OCI-LY1 (cell line): ENCODE data around the gene EPB41L2.

Experiments
- H2AFZ ChIP-seq: fragments of 200-600 bp; sonication (generic), shearing (Covaris generic); 2 replicates; pipeline ENCODE4 v1.6.0; 2014; ENCODE audit warnings: antibody characterized with exemption, mild to moderate bottlenecking, low read length
- H3F3A ChIP-seq: fragments of 200-600 bp; sonication (generic), shearing (Covaris generic); 2 replicates; pipeline ENCODE4 v1.6.0; 2014; ENCODE audit warnings: mild to moderate bottlenecking, antibody characterized with exemption, low read length, moderate library complexity; ENCODE audit not compliant: insufficient read depth
- H3K27ac ChIP-seq: fragments of 200-600 bp; sonication (generic); 2 replicates; pipeline ENCODE4 v1.5.1; 2014; ENCODE audit warnings: low read length, mixed run types, mild to moderate bottlenecking, low read depth; ENCODE audit not compliant: poor library complexity, severe bottlenecking
- H3K27me3 ChIP-seq: fragments of 200-600 bp; sonication (generic); 2 replicates; pipeline ENCODE4 v1.6.0; 2014; ENCODE audit warnings: antibody characterized with exemption, mild to moderate bottlenecking, low read length, moderate library complexity; ENCODE audit not compliant: insufficient read depth
- H3K36me3 ChIP-seq: fragments of 200-600 bp; sonication (generic); 2 replicates; pipeline ENCODE4 v1.6.1; 2014; ENCODE audit warnings: mild to moderate bottlenecking, antibody characterized with exemption, low read length, moderate library complexity, mixed read lengths; ENCODE audit not compliant: insufficient read depth
- H3K4me1 ChIP-seq: fragments of 200-600 bp; sonication (generic); 2 replicates; pipeline ENCODE4 v1.5.1; 2014; ENCODE audit warnings: mild to moderate bottlenecking, low read length, moderate library complexity; ENCODE audit not compliant: insufficient read depth, severe bottlenecking
- H3K4me2 ChIP-seq: fragments of 200-600 bp; sonication (generic), shearing (Covaris generic); 2 replicates; pipeline ENCODE4 v1.6.1; 2014; ENCODE audit warnings: low read length
- H3K4me3 ChIP-seq: fragments of 200-600 bp; sonication (generic); 2 replicates; pipeline ENCODE4 v1.5.1; 2014; ENCODE audit warnings: low read length, low read depth, mild to moderate bottlenecking, mixed read lengths; ENCODE audit not compliant: poor library complexity, severe bottlenecking
- H3K79me2 ChIP-seq: fragments of 200-600 bp; shearing (Covaris generic); 2 replicates; pipeline ENCODE4 v1.6.1; 2016; ENCODE audit warnings: mixed run types, low read length, mixed read lengths; ENCODE audit not compliant: insufficient read depth
- H3K9ac ChIP-seq: fragments of 200-600 bp; sonication (generic), shearing (Covaris generic); 2 replicates; pipeline ENCODE4 v1.6.1; 2014; ENCODE audit warnings: mild to moderate bottlenecking, low read length, mixed read lengths
- H3K9me2 ChIP-seq: fragments of 200-600 bp; sonication (generic), shearing (Covaris generic); 2 replicates; pipeline ENCODE4 v1.6.1; 2014; ENCODE audit warnings: low read depth, mild to moderate bottlenecking, low read length, mixed read lengths
- H3K9me3 ChIP-seq: fragments of 200-600 bp; shearing (Covaris generic); 2 replicates; pipeline ENCODE4 v1.6.1; 2014; ENCODE audit warnings: low read length, mixed read lengths
- H4K20me1 ChIP-seq: fragments of 200-600 bp; sonication (generic), shearing (Covaris generic); 2 replicates; pipeline ENCODE4 v1.6.0; 2016; ENCODE audit warnings: mild to moderate bottlenecking, low read length; ENCODE audit not compliant: insufficient read depth
- EZH2 ChIP-seq: fragments of 200-600 bp; sonication (generic), shearing (Covaris generic); IDR thresholded peaks from 2 replicates; pipeline ENCODE4 v1.8.0; 2017; ENCODE audit warnings: borderline replicate concordance, mixed run types, mild to moderate bottlenecking, antibody characterized with exemption, low read length, moderate library complexity, mixed read lengths
- TF ChIP-seq, protein P1 (sequence below): fragments of 200-600 bp; sonication (generic), shearing (Covaris generic); IDR thresholded peaks from 2 replicates; pipeline ENCODE4 v1.5.1; 2017; ENCODE audit warnings: mild to moderate bottlenecking, antibody characterized with exemption, low read length, moderate library complexity, mixed read lengths

EPB41L2 gene

DNA sequence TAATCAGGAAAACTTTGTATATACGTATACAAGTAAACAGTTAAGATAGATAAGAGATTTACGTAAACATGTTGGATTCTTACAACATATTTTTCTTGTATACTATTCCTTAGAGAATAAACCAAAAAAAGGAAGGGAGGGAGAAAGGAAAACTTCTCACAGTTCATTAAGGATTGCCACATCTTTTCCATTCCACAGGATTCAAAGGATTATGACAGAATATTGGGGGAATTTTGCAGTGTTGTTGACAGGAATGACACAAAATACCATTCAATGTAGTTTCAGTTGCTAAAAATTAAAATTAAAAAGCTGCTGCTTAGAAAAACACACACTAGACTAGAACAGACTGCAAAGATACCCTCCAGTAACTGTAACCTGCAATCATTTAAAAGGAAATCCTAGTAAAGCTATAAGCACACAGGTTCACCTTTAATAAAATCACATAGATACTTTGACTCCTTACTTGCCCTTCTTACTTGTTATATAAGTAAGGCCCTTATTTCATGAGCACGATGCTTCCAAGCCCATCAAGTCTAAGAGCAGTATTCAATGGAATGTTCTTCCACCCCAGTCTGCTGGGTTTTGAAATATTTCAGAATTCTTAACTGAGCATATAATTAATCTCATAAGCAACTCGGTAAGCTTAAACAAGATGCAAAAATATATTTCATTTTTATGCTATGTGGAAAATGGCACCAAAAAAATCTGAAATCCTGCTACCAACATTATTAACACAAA lies 128.0 kb downstream of the EPB41L2 start:
- H3K9me2 ChIP-seq: no peaks in the 10 kb centered on the region
- no peaks in the 10 kb centered on the region for H3K4me1 ChIP-seq
- no peak overlapping the region for H3K27ac ChIP-seq
- TF ChIP-seq, protein P1, sequence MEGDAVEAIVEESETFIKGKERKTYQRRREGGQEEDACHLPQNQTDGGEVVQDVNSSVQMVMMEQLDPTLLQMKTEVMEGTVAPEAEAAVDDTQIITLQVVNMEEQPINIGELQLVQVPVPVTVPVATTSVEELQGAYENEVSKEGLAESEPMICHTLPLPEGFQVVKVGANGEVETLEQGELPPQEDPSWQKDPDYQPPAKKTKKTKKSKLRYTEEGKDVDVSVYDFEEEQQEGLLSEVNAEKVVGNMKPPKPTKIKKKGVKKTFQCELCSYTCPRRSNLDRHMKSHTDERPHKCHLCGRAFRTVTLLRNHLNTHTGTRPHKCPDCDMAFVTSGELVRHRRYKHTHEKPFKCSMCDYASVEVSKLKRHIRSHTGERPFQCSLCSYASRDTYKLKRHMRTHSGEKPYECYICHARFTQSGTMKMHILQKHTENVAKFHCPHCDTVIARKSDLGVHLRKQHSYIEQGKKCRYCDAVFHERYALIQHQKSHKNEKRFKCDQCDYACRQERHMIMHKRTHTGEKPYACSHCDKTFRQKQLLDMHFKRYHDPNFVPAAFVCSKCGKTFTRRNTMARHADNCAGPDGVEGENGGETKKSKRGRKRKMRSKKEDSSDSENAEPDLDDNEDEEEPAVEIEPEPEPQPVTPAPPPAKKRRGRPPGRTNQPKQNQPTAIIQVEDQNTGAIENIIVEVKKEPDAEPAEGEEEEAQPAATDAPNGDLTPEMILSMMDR: no peak
- TF ChIP-seq EZH2: no peak
- no peak overlapping the region for H3K4me2 ChIP-seq
- no peaks in the 10 kb centered on the region for H3F3A ChIP-seq
- H2AFZ ChIP-seq: no peak overlapping the region
- H3K27me3 ChIP-seq: no peaks in the 10 kb centered on the region
- no peak overlapping the region for H3K9ac ChIP-seq
- no peaks in the 10 kb centered on the region for H3K79me2 ChIP-seq
- H3K9me3 ChIP-seq: no peaks in the 10 kb centered on the region
- no peak overlapping the region for H3K4me3 ChIP-seq
- H3K36me3 ChIP-seq: no peaks in the 10 kb centered on the region
- H4K20me1 ChIP-seq: no peaks in the 10 kb centered on the region

DNA sequence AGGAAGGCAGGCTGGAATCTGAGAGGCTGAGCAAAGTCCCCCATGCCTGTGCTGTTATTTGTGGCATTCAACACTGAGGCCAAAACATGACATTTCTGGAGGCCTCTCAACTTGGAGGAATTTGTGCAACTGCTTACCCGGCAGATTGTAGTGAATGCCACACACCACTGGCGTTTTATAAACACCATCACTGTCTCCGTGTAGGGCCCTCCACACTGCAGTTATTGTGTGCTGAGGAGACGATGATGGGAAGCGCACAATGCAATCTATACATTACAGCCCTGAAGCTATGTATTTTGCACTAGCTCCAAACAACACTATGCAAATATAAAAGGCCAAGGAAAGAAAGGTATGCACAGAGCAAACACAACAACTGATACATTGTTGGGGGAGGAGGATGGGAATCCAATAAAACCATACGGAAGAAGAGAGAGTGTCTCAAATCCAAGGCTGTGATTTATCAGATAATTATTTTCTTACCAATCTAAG lies 129.3 kb downstream of the EPB41L2 start:
- no peak overlapping the region for H3K27ac ChIP-seq
- H3K9me3 ChIP-seq: no peaks in the 10 kb centered on the region
- no peaks in the 10 kb centered on the region for H3K4me1 ChIP-seq
- H4K20me1 ChIP-seq: no peaks in the 10 kb centered on the region
- H3K36me3 ChIP-seq: no peaks in the 10 kb centered on the region
- no peak overlapping the region for H2AFZ ChIP-seq
- H3K27me3 ChIP-seq: no peaks in the 10 kb centered on the region
- no peaks in the 10 kb centered on the region for H3K79me2 ChIP-seq
- TF ChIP-seq, protein P1: no peak
- no peak for TF ChIP-seq EZH2
- no peak overlapping the region for H3K4me2 ChIP-seq
- H3F3A ChIP-seq: no peaks in the 10 kb centered on the region
- H3K9ac ChIP-seq: no peak overlapping the region
- no peak overlapping the region for H3K4me3 ChIP-seq
- no peaks in the 10 kb centered on the region for H3K9me2 ChIP-seq

DNA sequence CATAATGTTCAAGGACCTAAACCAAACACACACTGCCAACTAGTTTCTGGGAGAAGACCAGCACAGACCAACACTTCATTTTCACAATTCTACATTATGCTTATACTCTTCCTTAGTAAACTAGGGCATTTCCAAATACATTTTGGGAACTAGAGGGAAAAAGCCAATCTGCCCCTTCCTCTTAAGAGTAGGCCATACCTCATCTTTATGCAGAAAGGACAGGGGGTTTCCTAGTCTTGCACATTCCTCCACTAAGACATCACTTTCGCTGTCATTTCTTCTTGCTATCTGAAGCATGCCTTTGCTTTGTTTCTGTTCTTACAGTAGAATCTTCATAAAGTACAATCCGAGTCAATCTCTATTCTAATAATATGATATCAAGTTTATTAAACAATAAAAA lies 130.1 kb downstream of the EPB41L2 start:
- TF ChIP-seq, protein P1: no peak
- TF ChIP-seq EZH2: no peak
- H3K9me3 ChIP-seq: no peaks in the 10 kb centered on the region
- no peak overlapping the region for H3K9ac ChIP-seq
- no peaks in the 10 kb centered on the region for H3K27me3 ChIP-seq
- H4K20me1 ChIP-seq: no peaks in the 10 kb centered on the region
- no peaks in the 10 kb centered on the region for H3F3A ChIP-seq
- no peak overlapping the region for H2AFZ ChIP-seq
- H3K27ac ChIP-seq: no peak overlapping the region
- H3K9me2 ChIP-seq: no peaks in the 10 kb centered on the region
- H3K79me2 ChIP-seq: no peaks in the 10 kb centered on the region
- no peak overlapping the region for H3K4me2 ChIP-seq
- no peaks in the 10 kb centered on the region for H3K36me3 ChIP-seq
- no peak overlapping the region for H3K4me3 ChIP-seq
- no peaks in the 10 kb centered on the region for H3K4me1 ChIP-seq
